Ecto neural progenitor cell (in vitro differentiated cells): ENCODE data around the gene SUN5.
A peak's percentile ranks its signal among the peaks of the same experiment; 100 is the strongest.
"Not testable (repeated sequence)": the region's sequence is repeated elsewhere in the genome, so short reads cannot be mapped to it uniquely, and the experiment has no call there.

ENCODE experiments used
- DNase-seq: peaks from one replicate; pipeline ENCODE4 v3.0.0-alpha.2; 2018; ENCODE audit warnings: low spot score

The SUN5 gene

GRCh38 chr20:32977281-32978008 lies 26.8 kb downstream of the SUN5 start:
- no peak for DNase-seq

- no peak for DNase-seq
These were observed 27.5 kb downstream of the SUN5 start for GRCh38 chr20:32976746-32977145.

DNA sequence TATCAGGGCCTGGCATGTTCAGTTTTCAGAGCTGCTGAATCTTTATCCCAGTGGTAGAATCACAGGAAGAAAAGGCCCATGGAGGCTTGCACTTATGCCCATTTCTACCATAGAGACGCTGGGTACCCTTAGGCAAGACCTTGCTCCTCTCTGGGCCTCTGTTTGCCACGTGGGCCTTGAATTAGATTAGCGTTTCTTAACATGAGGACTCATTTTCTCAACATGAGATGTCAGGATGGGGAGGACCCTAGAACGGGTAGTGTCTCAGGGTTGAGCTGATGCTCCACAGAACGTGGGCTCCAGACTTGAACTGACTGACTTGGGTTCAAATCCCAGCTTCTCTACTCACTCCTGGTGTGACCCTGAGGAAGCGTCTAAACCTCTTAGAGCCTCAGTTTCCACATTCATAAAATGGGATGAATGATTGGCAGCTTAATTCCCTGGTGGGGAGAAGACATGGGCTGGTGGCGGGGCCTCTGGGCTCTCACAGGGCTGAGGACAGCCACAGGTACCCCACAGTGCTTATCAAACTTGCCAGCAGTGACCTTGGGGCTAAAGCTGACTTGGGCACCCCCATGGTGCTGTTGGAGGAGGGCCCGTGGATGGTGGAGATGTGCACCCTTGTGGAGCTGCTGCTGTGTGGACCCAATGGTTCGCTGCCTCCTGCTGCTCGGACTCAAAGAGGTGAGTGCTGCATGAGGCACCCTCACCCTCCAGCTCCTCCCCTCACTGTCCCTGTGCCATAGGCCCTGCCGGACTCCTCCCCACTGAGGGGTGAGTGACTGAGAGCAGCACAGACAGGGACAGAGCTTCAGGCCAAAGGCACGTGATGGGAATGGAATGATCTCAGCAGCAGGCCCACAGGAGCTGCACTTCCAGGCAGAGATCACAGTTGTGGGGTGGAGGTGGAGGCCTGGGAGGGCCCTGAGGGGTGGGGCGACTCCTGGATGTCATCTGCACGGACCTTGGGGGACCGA lies 28.2 kb downstream of the SUN5 start:
- DNase-seq, result peak; percentile 45

DNA sequence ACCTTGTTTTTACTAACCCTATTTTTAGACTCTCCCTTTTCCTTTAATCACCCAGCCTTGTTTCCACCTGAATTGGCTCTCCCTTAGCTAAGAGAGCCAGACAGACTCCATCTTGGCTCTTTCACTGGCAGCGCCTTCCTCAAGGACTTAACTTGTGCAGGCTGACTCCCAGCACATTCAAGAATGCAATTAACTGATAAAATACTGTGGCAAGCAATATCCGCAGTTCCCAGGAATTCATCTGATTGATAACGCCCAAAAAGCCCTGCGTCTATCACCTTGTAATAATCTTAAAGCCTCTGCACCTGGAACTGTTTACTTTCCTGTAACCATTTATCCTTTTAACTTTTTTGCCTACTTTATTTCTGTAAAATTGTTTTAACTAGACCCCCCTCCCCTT lies 29.1 kb downstream of the SUN5 start:
- not testable (repeated sequence) for DNase-seq

GRCh38 chr20:32974204-32975064 lies 29.8 kb downstream of the SUN5 start:
- peak; percentile 39 for DNase-seq

DNA sequence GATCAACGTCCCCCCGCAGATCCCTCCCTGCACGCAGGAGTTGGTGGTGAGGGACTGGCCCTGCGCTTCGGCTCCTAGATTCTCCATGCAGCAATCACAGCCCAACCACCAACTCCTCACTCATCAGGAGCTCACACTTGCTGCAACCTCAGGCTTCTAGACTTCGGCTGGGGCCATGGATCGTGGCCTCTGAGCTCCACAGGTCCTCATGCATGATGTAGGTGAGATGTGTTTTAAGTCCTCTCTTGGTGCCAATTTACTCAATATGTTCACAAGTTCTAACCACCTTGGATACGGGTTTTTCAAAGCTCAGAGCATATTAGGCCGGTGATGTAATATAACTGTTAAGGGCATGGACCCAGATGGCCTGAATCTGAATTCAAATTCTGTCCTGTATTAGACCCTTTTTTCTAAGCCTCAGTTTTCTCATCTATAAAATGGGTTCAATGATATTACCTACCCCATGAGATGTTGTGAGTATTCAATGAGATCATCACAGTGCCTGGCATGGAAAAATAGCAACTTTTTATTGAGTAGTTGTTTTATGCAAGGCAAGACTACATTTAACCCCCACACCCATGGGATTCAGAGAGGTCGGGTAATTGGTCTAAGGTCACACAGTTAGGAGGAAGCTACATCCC lies 31.0 kb downstream of the SUN5 start:
- DNase-seq, result peak; percentile 36

- DNase-seq, result peak; percentile 40
These were observed 31.8 kb downstream of the SUN5 start for GRCh38 chr20:32972181-32973076.

GRCh38 chr20:32971703-32972161 lies 32.5 kb downstream of the SUN5 start:
- peak; percentile 49 for DNase-seq

DNA sequence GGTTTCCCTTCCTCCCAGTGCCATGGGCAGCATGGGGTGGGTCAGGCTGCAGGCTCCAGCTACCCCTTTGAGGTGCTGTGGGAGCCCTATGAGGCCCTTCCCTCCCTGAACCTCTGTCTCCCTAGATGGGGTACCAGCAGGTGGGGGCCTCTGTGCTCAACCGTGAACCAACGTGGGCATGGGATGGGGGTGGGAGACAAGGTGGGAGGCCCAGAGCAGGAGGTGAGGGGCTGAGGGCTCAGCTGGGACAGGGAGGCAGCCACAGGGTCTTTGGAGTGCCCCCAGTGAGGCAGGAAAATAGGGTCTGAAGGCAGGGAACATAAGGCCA lies 33.3 kb downstream of the SUN5 start:
- DNase-seq, result peak; percentile 32

DNA sequence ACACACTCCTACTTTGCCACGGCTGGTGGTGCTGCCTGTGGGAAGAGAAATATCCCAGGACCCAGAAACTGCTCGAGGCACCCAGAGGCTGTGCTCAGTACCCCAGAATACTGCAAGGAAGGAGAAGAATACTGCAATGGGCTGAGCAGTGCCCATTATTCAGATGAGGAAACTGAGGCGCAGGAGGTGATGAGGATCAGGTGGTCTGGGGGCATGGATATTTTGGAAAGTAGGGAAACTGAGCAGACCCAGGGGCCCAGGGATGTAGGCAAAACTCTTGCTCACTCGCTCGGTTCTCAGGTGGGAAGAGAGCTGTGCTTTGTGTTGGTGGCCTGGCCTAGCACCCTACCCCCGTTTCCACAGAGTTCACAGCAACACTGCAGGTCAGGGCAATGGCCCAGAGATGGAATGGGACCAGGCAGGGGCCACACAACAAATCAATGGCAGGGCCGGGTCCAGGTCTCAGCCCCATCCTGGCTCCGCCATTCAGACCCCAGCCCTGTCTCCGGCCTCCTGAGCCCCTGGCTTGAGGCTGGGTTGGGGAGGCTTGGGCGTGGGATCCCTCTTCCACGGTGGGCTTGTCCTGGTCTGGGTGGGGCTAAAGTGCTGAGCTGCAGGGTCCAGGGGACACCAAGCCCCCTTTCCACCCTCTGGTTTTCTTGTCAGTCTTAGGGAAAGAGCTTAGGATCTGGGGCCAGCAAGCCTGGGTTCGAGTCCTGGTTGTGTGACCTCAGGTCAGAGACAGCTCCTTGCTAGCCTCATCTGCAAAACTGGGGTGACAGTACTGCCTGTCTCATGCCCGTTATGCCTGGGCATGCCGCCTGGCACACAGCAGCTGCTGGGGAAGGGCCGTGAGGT lies 33.9 kb downstream of the SUN5 start:
- DNase-seq, result peak; percentile 39

GRCh38 chr20:32969356-32970114 lies 34.7 kb downstream of the SUN5 start:
- DNase-seq, result peak; percentile 41

GRCh38 chr20:32968478-32969241 lies 35.6 kb downstream of the SUN5 start:
- peak; percentile 29 for DNase-seq

DNA sequence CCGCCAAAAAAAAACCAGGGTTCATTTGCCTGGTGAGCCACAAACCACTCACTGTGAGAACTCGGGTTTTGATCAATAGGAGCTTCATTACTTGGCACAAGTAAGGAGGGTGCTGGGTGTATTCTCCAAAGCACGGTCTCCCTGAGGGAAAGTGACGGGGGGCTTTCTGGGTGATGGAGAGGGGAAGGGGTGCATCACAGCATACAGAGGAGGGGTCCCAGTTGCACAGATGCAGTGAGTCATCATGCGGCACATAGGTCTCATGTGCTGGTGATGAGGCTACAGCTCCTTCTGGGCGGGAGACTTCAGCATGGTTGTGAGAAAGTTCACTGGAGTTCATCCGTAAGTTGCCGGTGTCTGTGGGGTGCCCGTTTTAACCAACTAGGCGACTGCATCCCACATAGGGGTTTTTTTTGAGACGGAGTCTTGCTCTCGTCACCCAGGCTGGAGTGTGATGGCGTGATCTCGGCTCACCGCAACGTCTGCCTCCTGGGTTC lies 36.2 kb downstream of the SUN5 start:
- peak; percentile 20 for DNase-seq

DNA sequence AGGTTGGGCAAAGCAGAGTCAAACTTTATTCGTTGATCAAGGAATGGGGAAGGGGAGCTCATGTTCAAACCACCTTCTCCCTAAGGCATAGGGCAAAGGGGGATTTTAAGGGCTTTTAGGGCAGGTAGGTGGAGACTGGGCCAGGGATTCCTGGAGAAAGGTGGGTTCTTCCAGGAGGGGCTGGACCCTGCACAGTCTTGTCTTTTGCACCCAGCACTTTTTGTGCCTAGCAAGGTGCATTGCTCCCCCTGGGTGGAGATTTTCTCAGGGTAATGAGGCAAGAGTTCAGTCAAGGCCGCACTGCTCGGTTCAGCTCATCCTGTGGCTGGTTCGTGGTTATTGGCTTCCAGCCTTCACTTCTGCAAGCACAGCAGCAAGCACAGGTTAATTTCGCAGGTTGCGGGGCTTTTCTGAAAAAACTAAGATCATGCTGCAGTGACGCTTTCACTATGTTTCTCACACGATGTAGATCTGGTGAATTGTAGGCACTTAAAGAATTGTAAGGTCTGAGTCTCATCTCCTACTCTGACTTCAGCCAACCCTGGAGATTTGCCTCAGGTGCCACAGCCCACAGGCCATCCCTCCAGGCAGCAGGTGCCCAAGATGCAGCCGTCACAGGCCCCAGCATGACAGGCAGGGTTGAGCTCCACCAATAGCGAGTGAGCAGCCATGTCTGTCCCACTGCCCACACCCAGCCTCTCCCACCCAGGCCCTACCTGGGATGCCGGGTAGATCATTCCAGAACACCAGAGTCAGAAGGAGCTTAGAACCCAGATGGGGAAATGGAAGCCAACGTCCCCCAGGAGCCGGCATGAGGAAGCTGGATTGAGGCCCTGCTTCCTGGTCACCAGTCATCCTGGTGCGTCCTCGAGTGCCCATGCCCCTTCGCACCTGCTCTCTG lies 37.1 kb downstream of the SUN5 start:
- peak; percentile 42 for DNase-seq

DNA sequence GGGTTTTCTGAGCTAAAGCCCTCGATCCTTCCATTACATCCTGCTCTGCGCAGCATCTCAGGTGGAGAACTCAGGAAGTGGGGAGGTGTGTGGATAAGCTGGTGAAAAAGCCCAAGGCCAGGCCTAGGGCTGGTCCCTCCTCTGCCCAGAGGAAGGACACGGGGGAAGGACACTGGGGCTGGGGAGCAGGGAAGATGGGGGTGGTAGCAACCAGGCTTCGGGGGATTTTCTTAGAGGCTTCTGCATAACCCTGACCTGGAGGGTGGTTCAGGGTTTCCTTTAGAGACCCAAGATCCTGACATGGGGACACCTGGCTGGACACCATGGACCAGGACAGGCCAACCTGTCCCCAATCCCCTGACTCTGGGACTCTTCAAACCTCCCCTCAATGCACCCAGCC lies 37.9 kb downstream of the SUN5 start:
- DNase-seq, result peak; percentile 22

GRCh38 chr20:32965581-32966373 lies 38.5 kb downstream of the SUN5 start:
- DNase-seq, result peak; percentile 29
